Measurements from ENCODE around the gene LMNB1.

Gene LMNB1

GRCh38 chr5:126819253-126819652 lies 42.3 kb downstream of the LMNB1 start:
- no peak overlapping the region for H3K4me3 ChIP-seq (ENCODE audit: low read depth, low read length)
- in situ Hi-C loops (cut with HindIII; ENCODE audit: low sequenced_read_pairs) = no loop called here
- no peak for DNase-seq (ENCODE audit: low read depth)
- no peak for TF ChIP-seq CTCF (IDR thresholded peaks at IDR 0.05; ENCODE audit: low read depth, low read length, missing control alignments)

- no peak for TF ChIP-seq CTCF (IDR thresholded peaks at IDR 0.05; ENCODE audit: low read depth, low read length, missing control alignments)
- DNase-seq (ENCODE audit: low read depth) = no peak
- in situ Hi-C loops (cut with HindIII; ENCODE audit: low sequenced_read_pairs) = no loop called here
- no peak overlapping the region for H3K4me3 ChIP-seq (ENCODE audit: low read depth, low read length)
These were observed 49.8 kb downstream of the LMNB1 start for GRCh38 chr5:126826619-126827215.

GRCh38 chr5:126829098-126829497 lies 52.2 kb downstream of the LMNB1 start:
- no peak for DNase-seq (ENCODE audit: low read depth)
- no peak overlapping the region for H3K4me3 ChIP-seq (ENCODE audit: low read depth, low read length)
- TF ChIP-seq CTCF (IDR thresholded peaks at IDR 0.05; ENCODE audit: low read depth, low read length, missing control alignments) = no peak
- in situ Hi-C loops (cut with HindIII; ENCODE audit: low sequenced_read_pairs) = no loop called here

- no peak for DNase-seq (ENCODE audit: low read depth)
- TF ChIP-seq CTCF (IDR thresholded peaks at IDR 0.05; ENCODE audit: low read depth, low read length, missing control alignments) = no peak
- in situ Hi-C loops (cut with HindIII; ENCODE audit: low sequenced_read_pairs) = no loop called here
- H3K4me3 ChIP-seq (ENCODE audit: low read depth, low read length) = no peak overlapping the region
These were observed 53.1 kb downstream of the LMNB1 start for GRCh38 chr5:126830061-126830460.

GRCh38 chr5:126831156-126831555 lies 54.2 kb downstream of the LMNB1 start:
- in situ Hi-C loops (cut with HindIII; ENCODE audit: low sequenced_read_pairs) = no loop called here
- DNase-seq (ENCODE audit: low read depth) = no peak
- TF ChIP-seq CTCF (IDR thresholded peaks at IDR 0.05; ENCODE audit: low read depth, low read length, missing control alignments) = no peak
- H3K4me3 ChIP-seq (ENCODE audit: low read depth, low read length) = no peak overlapping the region

GRCh38 chr5:126836778-126837177 lies 59.8 kb downstream of the LMNB1 start:
- in situ Hi-C loops (cut with HindIII; ENCODE audit: low sequenced_read_pairs) = no loop called here
- no peak for DNase-seq (ENCODE audit: low read depth)

More at GRCh38 chr5:126836778-126837177, 59.8 kb downstream of the LMNB1 start:
- H3K4me3 ChIP-seq (ENCODE audit: low read depth, low read length) = no peak overlapping the region
- TF ChIP-seq CTCF (IDR thresholded peaks at IDR 0.05; ENCODE audit: low read depth, low read length, missing control alignments) = no peak
